ENCODE results near the gene DNAH17.

DNAH17 gene

DNA sequence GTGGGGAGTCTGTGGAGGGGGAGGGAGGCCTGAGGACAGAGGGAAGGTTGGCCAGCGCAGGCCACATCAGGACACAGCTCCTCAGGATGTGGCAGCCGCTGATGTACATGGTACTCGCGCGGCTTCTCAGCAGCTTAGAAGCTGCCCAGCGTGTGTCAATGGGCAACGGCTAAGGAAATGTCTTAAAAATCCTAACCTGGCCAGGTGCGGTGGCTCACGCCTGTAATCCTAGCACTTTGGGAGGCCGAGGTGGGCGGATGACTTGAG is 145.6 kb downstream of the DNAH17 start:
- Histone ChIP-seq H3K4me3 (ENCODE audit: low read depth, low read length) (no peak overlapping the region), H3K27ac (ENCODE audit: extremely low read depth, low read depth, low read length) (no peak overlapping the region), H3K9me3 (ENCODE audit: control insufficient read depth, insufficient read depth, low read depth, low read length) (no peaks in the 10 kb centered on the region), H3K4me1 (ENCODE audit: control insufficient read depth, insufficient read depth, low read length) (no peaks in the 10 kb centered on the region), H3K36me3 (ENCODE audit: control insufficient read depth in 2 of 2, insufficient read depth in 1 of 2, low read length in 2 of 2) (peaks cover 0 to 28% of the 10 kb centered on the region in 2 experiments; a peak in 1 of 3 replicates)
- POLR2A ChIA-PET, result no interaction called here
- TF ChIP-seq, protein P1, sequence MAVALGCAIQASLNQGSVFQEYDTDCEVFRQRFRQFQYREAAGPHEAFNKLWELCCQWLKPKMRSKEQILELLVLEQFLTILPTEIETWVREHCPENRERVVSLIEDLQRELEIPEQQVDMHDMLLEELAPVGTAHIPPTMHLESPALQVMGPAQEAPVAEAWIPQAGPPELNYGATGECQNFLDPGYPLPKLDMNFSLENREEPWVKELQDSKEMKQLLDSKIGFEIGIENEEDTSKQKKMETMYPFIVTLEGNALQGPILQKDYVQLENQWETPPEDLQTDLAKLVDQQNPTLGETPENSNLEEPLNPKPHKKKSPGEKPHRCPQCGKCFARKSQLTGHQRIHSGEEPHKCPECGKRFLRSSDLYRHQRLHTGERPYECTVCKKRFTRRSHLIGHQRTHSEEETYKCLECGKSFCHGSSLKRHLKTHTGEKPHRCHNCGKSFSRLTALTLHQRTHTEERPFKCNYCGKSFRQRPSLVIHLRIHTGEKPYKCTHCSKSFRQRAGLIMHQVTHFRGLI (tag by site-specific recombination; IDR thresholded peaks at IDR 0.05), result no peak
- TF ChIP-seq ZNF350 (tag by site-specific recombination; IDR thresholded peaks at IDR 0.05), result no peak
- TF ChIP-seq ZNF354C (tag by site-specific recombination; IDR thresholded peaks at IDR 0.05; ENCODE audit: borderline replicate concordance, low read depth), result no peak
- TF ChIP-seq ZNF521 (tag by site-specific recombination; IDR thresholded peaks at IDR 0.05), result no peak
- TF ChIP-seq, protein P2, sequence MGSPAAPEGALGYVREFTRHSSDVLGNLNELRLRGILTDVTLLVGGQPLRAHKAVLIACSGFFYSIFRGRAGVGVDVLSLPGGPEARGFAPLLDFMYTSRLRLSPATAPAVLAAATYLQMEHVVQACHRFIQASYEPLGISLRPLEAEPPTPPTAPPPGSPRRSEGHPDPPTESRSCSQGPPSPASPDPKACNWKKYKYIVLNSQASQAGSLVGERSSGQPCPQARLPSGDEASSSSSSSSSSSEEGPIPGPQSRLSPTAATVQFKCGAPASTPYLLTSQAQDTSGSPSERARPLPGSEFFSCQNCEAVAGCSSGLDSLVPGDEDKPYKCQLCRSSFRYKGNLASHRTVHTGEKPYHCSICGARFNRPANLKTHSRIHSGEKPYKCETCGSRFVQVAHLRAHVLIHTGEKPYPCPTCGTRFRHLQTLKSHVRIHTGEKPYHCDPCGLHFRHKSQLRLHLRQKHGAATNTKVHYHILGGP (tag by site-specific recombination; IDR thresholded peaks at IDR 0.05), result no peak
- TF ChIP-seq ZNF585B (tag by site-specific recombination; IDR thresholded peaks at IDR 0.05), result no peak
- CTCF ChIA-PET, result interaction anchor here (0.7 to 2.6 kb wide), 3 partner anchors 10 to 180 kb away, joined by 3 to 15 read pairs (median 4); no protein-coding TSS in a partner anchor

DNA sequence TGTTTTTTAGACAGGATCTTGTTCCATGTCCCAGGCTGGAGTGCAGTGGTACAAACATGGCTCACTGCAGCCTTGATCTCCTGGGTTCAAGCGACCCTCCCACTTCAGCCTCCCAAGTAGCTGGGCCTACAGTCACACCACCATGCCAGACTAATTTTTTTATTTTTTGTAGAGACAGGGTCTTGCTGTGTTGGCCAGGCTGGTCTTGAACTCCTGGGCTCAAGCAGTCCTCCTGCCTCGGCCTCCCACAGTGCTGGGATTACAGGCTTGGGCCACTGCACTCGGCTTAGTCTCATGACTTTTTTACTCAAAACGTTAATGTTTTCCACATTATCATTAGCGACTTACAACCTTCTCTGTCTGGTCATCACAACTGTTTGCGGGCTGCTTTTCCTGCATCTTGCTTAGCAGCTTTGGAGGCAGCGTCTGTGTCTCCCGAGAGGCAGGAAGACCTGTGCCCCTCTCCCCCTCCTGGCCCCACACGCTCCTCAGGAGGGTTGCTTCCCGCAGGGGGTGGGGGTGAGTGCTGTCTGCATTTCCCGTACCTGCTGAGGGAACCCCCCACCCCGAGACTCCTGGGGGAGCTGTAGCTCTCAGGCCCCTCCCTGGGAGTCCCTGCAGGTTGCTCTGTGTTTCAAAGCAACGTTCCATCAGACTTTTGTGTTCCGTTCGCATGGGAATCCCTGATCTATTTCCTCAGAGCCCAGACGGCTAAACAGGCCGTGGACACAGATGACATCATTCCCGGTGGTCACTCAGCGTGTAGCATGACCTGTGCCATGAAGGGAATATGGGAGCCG is 146.1 kb downstream of the DNAH17 start:
- POLR2A ChIA-PET, result no interaction called here
- peaks cover 0 to 33% of the 10 kb centered on the region in 2 experiments; a peak in 1 of 3 replicates for H3K36me3 ChIP-seq (ENCODE audit: control insufficient read depth in 2 of 2, insufficient read depth in 1 of 2, low read length in 2 of 2)
- CTCF ChIA-PET, result interaction anchor here (0.7 to 2.6 kb wide), 4 partner anchors 9 to 180 kb away, joined by 3 to 15 read pairs (median 4); no protein-coding TSS in a partner anchor

DNA sequence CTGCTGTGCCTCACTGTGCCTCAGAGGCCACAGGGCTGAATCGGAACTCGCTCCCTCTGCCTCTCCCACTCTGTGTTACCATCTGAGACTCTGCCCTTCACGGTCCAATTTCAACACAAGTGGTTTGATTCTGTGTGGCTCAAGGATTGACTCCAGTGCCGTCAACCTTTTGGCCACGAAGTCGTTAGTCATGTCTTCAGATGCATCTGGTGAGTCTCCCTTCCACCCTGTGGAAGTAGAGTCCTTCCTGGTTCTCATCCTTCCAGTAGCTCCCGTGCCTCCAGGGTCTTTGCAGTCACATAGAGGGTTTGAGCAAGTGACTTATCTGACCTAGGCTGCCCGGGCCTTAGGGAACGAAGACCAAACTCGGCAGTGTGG is 147.6 kb downstream of the DNAH17 start:
- Histone ChIP-seq H3K9me3 (ENCODE audit: control insufficient read depth, insufficient read depth, low read depth, low read length) (no peaks in the 10 kb centered on the region), H3K4me1 (ENCODE audit: control insufficient read depth, insufficient read depth, low read length) (no peaks in the 10 kb centered on the region), H3K36me3 (ENCODE audit: control insufficient read depth in 2 of 2, insufficient read depth in 1 of 2, low read length in 2 of 2) (peaks cover 0 to 48% of the 10 kb centered on the region in 2 experiments; a peak in 2 of 3 replicates), H3K4me3 (ENCODE audit: low read depth, low read length) (no peak overlapping the region), H3K27ac (ENCODE audit: extremely low read depth, low read depth, low read length) (no peak overlapping the region)
- TF ChIP-seq ZBTB7A (tag by site-specific recombination; IDR thresholded peaks at IDR 0.05; ENCODE audit: low read depth) (no peak), KLF16 (tag by site-specific recombination; IDR thresholded peaks at IDR 0.05) (no peak), ZNF629 (tag by site-specific recombination; IDR thresholded peaks at IDR 0.05) (no peak), BCL11A (tag by site-specific recombination; IDR thresholded peaks at IDR 0.05; ENCODE audit: low read depth) (no peak), ZNF133 (tag by site-specific recombination; IDR thresholded peaks at IDR 0.05) (no peak), WT1 (tag by site-specific recombination; IDR thresholded peaks at IDR 0.05) (no peak), GLI2 (tag by site-specific recombination; IDR thresholded peaks at IDR 0.05; ENCODE audit: borderline replicate concordance, low read depth) (no peak), ZNF621 (tag by site-specific recombination; IDR thresholded peaks at IDR 0.05) (no peak), ZNF707 (tag by site-specific recombination; IDR thresholded peaks at IDR 0.05) (no peak), ZNF654 (tag by site-specific recombination; IDR thresholded peaks at IDR 0.05; ENCODE audit: low read depth) (no peak), ZSCAN16 (tag by site-specific recombination; IDR thresholded peaks at IDR 0.05) (no peak), ZNF677 (tag by site-specific recombination; IDR thresholded peaks at IDR 0.05) (no peak), SALL2 (tag by site-specific recombination; IDR thresholded peaks at IDR 0.05; ENCODE audit: borderline replicate concordance) (no peak), SP7 (tag by site-specific recombination; IDR thresholded peaks at IDR 0.05) (no peak), FEZF1 (tag by site-specific recombination; IDR thresholded peaks at IDR 0.05) (no peak), ZNF561 (tag by site-specific recombination; IDR thresholded peaks at IDR 0.05; ENCODE audit: borderline replicate concordance) (no peak)
- ChIA-PET POLR2A (no interaction called here), CTCF (interaction anchor here (0.6 to 2.6 kb wide), 2 partner anchors 8 to 18 kb away, joined by 3 to 15 read pairs; no protein-coding TSS in a partner anchor)

More for the DNA sequence above, 146.1 kb downstream of the DNAH17 start:
- no peak overlapping the region for H3K4me3 ChIP-seq (ENCODE audit: low read depth, low read length)
- no peak overlapping the region for H3K27ac ChIP-seq (ENCODE audit: extremely low read depth, low read depth, low read length)
- H3K4me1 ChIP-seq (ENCODE audit: control insufficient read depth, insufficient read depth, low read length), result no peaks in the 10 kb centered on the region
- TF ChIP-seq, protein P3, sequence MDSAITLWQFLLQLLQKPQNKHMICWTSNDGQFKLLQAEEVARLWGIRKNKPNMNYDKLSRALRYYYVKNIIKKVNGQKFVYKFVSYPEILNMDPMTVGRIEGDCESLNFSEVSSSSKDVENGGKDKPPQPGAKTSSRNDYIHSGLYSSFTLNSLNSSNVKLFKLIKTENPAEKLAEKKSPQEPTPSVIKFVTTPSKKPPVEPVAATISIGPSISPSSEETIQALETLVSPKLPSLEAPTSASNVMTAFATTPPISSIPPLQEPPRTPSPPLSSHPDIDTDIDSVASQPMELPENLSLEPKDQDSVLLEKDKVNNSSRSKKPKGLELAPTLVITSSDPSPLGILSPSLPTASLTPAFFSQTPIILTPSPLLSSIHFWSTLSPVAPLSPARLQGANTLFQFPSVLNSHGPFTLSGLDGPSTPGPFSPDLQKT (IDR thresholded peaks at IDR 0.05; ENCODE audit: borderline replicate concordance, low read depth, low read length), result no peak
- peak; percentile 75 for TF ChIP-seq ZIC2 (tag by site-specific recombination; IDR thresholded peaks at IDR 0.05)
- TF ChIP-seq, protein P4, sequence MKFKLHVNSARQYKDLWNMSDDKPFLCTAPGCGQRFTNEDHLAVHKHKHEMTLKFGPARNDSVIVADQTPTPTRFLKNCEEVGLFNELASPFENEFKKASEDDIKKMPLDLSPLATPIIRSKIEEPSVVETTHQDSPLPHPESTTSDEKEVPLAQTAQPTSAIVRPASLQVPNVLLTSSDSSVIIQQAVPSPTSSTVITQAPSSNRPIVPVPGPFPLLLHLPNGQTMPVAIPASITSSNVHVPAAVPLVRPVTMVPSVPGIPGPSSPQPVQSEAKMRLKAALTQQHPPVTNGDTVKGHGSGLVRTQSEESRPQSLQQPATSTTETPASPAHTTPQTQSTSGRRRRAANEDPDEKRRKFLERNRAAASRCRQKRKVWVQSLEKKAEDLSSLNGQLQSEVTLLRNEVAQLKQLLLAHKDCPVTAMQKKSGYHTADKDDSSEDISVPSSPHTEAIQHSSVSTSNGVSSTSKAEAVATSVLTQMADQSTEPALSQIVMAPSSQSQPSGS (tag by site-specific recombination; IDR thresholded peaks at IDR 0.05; ENCODE audit: low read depth), result 0 out of 2 replicates have a peak, but pooled peaks have one; percentile 34
- TF ChIP-seq ZNF121 (tag by site-specific recombination; IDR thresholded peaks at IDR 0.05), result peak; percentile 97
- H3K9me3 ChIP-seq (ENCODE audit: control insufficient read depth, insufficient read depth, low read depth, low read length), result no peaks in the 10 kb centered on the region

All from HEK293 (cell line).